Gastroesophageal sphincter (tissue), 4 donors: ENCODE results near the gene EHBP1L1. TPM values are rescaled to one million over a fixed set of nuclear protein-coding genes. Genes with fewer than 3 reads are reported as not detected.
"Not testable (repeated sequence)": the region's sequence is repeated elsewhere in the genome, so short reads cannot be mapped to it uniquely, and the experiment has no call there.

Experiments used
- ATAC-seq: fragments of 150-250 bp; one replicate; pipeline ENCODE4 v1.9.1; 2016; ENCODE audit warnings: mild to moderate bottlenecking, moderate library complexity
- H3K27ac ChIP-seq, 4 donors: fragments of 200-600 bp; sonication (generic) in 3 of 4; 1 replicate in 3 of 4; 2 replicates in 1 of 4; pipeline ENCODE4 v1.5.1; 2016 to 2019
- H3K27me3 ChIP-seq: fragments of 200-600 bp; sonication (generic); one replicate; pipeline ENCODE4 v1.5.1; 2019
- H3K36me3 ChIP-seq, 2 donors: fragments of 200-600 bp; sonication (generic); one replicate each; pipeline ENCODE4 v1.5.1; 2019; ENCODE audit warnings: control low read depth in 1 of 2
- H3K4me1 ChIP-seq, 3 donors: fragments of 200-600 bp; sonication (generic); 1 replicate in 2 of 3; 2 replicates in 1 of 3; pipeline ENCODE4 v1.5.1; 2016 to 2019; ENCODE audit warnings: control low read depth in 2 of 3
- H3K4me3 ChIP-seq, 2 donors: fragments of 200-600 bp; sonication (generic); one replicate each; pipeline ENCODE4 v1.5.1; 2019; ENCODE audit warnings: mild to moderate bottlenecking in 1 of 2, moderate library complexity in 1 of 2
- H3K9me3 ChIP-seq, 3 donors: fragments of 200-600 bp; sonication (generic); one replicate each; pipeline ENCODE4 v1.5.1; 2017 to 2019; ENCODE audit warnings: control low read depth in 2 of 3
- CTCF ChIP-seq, 4 experiments: fragments of 200-600 bp in 2 of 4; fragments of 450-650 bp in 2 of 4; sonication (generic) in 1 of 4; IDR thresholded peaks; one replicate each; pipeline ENCODE4 v1.5.1; 2017 to 2019; ENCODE audit warnings: antibody characterized with exemption in 4 of 4, mild to moderate bottlenecking in 2 of 4, moderate library complexity in 2 of 4
- EP300 ChIP-seq: sonication (generic); formaldehyde crosslinking; IDR thresholded peaks from one replicate; pipeline ENCODE4 v1.6.1; 2017; ENCODE audit warnings: antibody characterized with exemption, mild to moderate bottlenecking
- POLR2A ChIP-seq, 2 donors: fragments of 450-650 bp; IDR thresholded peaks; one replicate each; pipeline ENCODE4 v1.6.1; 2017; ENCODE audit warnings: antibody characterized with exemption in 2 of 2, mild to moderate bottlenecking in 2 of 2, moderate library complexity in 1 of 2
- POLR2AphosphoS5 ChIP-seq: sonication (generic); formaldehyde crosslinking; IDR thresholded peaks from one replicate; pipeline ENCODE4 v1.6.1; 2017; ENCODE audit warnings: antibody characterized with exemption
- WGBS, 2 donors: methylation state at CpG; one replicate each; pipeline ENCODE4 v1.1.5; 2018; ENCODE audit warnings: low coverage in 1 of 2; 5-methylcytosine and 5-hydroxymethylcytosine counted together
- total RNA-seq, 4 donors: library from RNA; depleted of rRNA; stranded (reverse); fragments of >200 nt; gene quantifications; one replicate each; pipeline ENCODE4 v1.1.0, GENCODE V29; 2016

EHBP1L1 gene
- total RNA-seq, 4 donors from 2014 or later = 172 to 329 (median 202) TPM

GRCh38 chr11:65636108-65637031 lies 60.5 kb downstream of the EHBP1L1 start:
- Histone ChIP-seq H3K9me3 (no peaks in the 10 kb centered on the region), H3K4me1 (peaks cover 0 to 46% (median 28%) of the 10 kb centered on the region in 3 donors), H3K27ac (peak overlapping the region in 3 of 4 donors; percentile 4 to 91 (median 89)), H3K36me3 (peaks cover 0 to 67% of the 10 kb centered on the region in 2 donors), H3K4me3 (no peak overlapping the region), H3K27me3 (no peaks in the 10 kb centered on the region)
- no peak for TF ChIP-seq EP300
- TF ChIP-seq POLR2AphosphoS5 = no peak
- no peak for TF ChIP-seq POLR2A (IDR thresholded peaks at IDR 0.05)
- no peak for TF ChIP-seq CTCF (IDR thresholded peaks at IDR 0.05)
- WGBS, 2 donors = no CpG with 5 or more reads among the region's 28 CpGs
- no peak for ATAC-seq

GRCh38 chr11:65637032-65637557 lies 61.2 kb downstream of the EHBP1L1 start:
- Histone ChIP-seq H3K9me3 (no peaks in the 10 kb centered on the region), H3K27me3 (no peaks in the 10 kb centered on the region), H3K4me3 (no peak overlapping the region), H3K27ac (peak overlapping the region in 3 of 4 donors; percentile 89 to 93 (median 91)), H3K36me3 (peaks cover 0 to 65% of the 10 kb centered on the region in 2 donors), H3K4me1 (peaks cover 0 to 54% (median 28%) of the 10 kb centered on the region in 3 donors)
- no peak for ATAC-seq
- TF ChIP-seq POLR2A (IDR thresholded peaks at IDR 0.05) = no peak
- TF ChIP-seq CTCF (IDR thresholded peaks at IDR 0.05) = no peak
- TF ChIP-seq EP300 = no peak
- TF ChIP-seq POLR2AphosphoS5 = no peak
- 80 to 86% methylated on average over 2 of the region's 3 CpGs for WGBS, 2 donors

- Histone ChIP-seq H3K27me3 (no peaks in the 10 kb centered on the region), H3K9me3 (no peaks in the 10 kb centered on the region), H3K36me3 (peaks cover 0 to 65% of the 10 kb centered on the region in 2 donors), H3K4me1 (peaks cover 0 to 58% (median 28%) of the 10 kb centered on the region in 3 donors), H3K27ac (peak within 1 kb of the TSS; percentile 15 to 93 (median 90)), H3K4me3 (peak within 1 kb of the TSS; percentile 37 to 86)
- ATAC-seq = peak; percentile 90
- TF ChIP-seq POLR2AphosphoS5 (peak; percentile 35), POLR2A (IDR thresholded peaks at IDR 0.05) (peak; percentile 52 to 64), EP300 (no peak), CTCF (IDR thresholded peaks at IDR 0.05) (peak in 3 of 4 experiments; percentile 41 to 49 (median 45))
- 29% methylated on average over 6 of the region's 46 CpGs; no CpG with 5 or more reads in 1 of the 2 donors for WGBS, 2 donors
These were observed 62.1 kb downstream of the EHBP1L1 start, which contains the start of gene SIPA1 for GRCh38 chr11:65637794-65638419. Gene SIPA1 (plus strand): TSS chr11:65638101. CDS start chr11:65640922, 2,821 bp downstream.

GRCh38 chr11:65639228-65639597 lies 63.4 kb downstream of the EHBP1L1 start:
- Histone ChIP-seq H3K27ac (peak overlapping the region in 3 of 4 donors; percentile 89 to 93 (median 91)), H3K4me1 (peaks cover 0 to 58% (median 28%) of the 10 kb centered on the region in 3 donors), H3K4me3 (peak overlapping the region in 1 of 2 donors; percentile 86), H3K36me3 (peaks cover 0 to 63% of the 10 kb centered on the region in 2 donors)
- not testable (repeated sequence) for H3K9me3 ChIP-seq, ATAC-seq, H3K27me3 ChIP-seq
- 74% methylated on average over 5 of the region's 9 CpGs; no CpG with 5 or more reads in 1 of the 2 donors for WGBS, 2 donors
